Ascending aorta (tissue), 2 donors: ENCODE measurements around the gene ALKBH7. TPM values are rescaled to one million over a fixed set of nuclear protein-coding genes. Genes with fewer than 3 reads are reported as not detected.
A peak's percentile ranks its signal among the peaks of the same experiment; 100 is the strongest.
"Not testable (repeated sequence)": the region's sequence is repeated elsewhere in the genome, so short reads cannot be mapped to it uniquely, and the experiment has no call there.

Source experiments
- DNase-seq, 2 donors: peaks; one replicate each; pipeline ENCODE4 v3.0.0-alpha.2; 2019; ENCODE audit warnings: low spot score in 2 of 2
- H3K27ac ChIP-seq, 2 donors: fragments of 200-600 bp; sonication (generic); one replicate each; pipeline ENCODE4 v1.5.1; 2016 to 2017; ENCODE audit warnings: mild to moderate bottlenecking in 1 of 2
- H3K27me3 ChIP-seq: fragments of 200-600 bp; sonication (generic); one replicate; pipeline ENCODE4 v1.5.1; 2017
- H3K36me3 ChIP-seq, 2 donors: fragments of 200-600 bp; sonication (generic); one replicate each; pipeline ENCODE4 v1.5.1; 2016
- H3K4me1 ChIP-seq, 2 donors: fragments of 200-600 bp; sonication (generic); one replicate each; pipeline ENCODE4 v1.5.1; 2016 to 2017; ENCODE audit warnings: mild to moderate bottlenecking in 1 of 2
- H3K4me3 ChIP-seq, 2 donors: fragments of 200-600 bp; sonication (generic); one replicate each; pipeline ENCODE4 v1.5.1; 2016 to 2017; ENCODE audit warnings: mild to moderate bottlenecking in 1 of 2
- H3K9me3 ChIP-seq, 2 donors: fragments of 200-600 bp; sonication (generic); one replicate each; pipeline ENCODE4 v1.5.1; 2016
- CTCF ChIP-seq, 3 experiments: fragments of 200-600 bp in 2 of 3; fragments of 450-650 bp in 1 of 3; sonication (generic) in 2 of 3; IDR thresholded peaks; one replicate each; pipeline ENCODE4 v1.5.1; 2016 to 2019; ENCODE audit warnings: antibody characterized with exemption in 3 of 3, mild to moderate bottlenecking in 1 of 3, moderate library complexity in 1 of 3
- intact Hi-C: fragments of 100-400 bp; cut with DNase I; formaldehyde crosslinking; loops from one replicate; pipeline ENCODE4 v1.15.1; 2023
- total RNA-seq: library from RNA; depleted of rRNA; stranded (reverse); fragments of >200 nt; gene quantifications from one replicate; pipeline ENCODE4 v1.1.0, GENCODE V29; 2016

Gene ALKBH7
- total RNA-seq, 1 donor from 2014 or later: 68.8 TPM

- intact Hi-C loops: loop anchor here (10.0 kb wide), 1 partner anchor 145 kb away; no protein-coding TSS in a partner anchor
- TF ChIP-seq CTCF (IDR thresholded peaks at IDR 0.05): no peak
- no peaks in the 10 kb centered on the region for H3K27me3 ChIP-seq
- H3K36me3 ChIP-seq: peaks cover 5 to 9% of the 10 kb centered on the region in 2 donors
- no peak overlapping the region for H3K27ac ChIP-seq
- no peak for DNase-seq
- H3K9me3 ChIP-seq: no peaks in the 10 kb centered on the region
- H3K4me1 ChIP-seq: peaks cover 4 to 7% of the 10 kb centered on the region in 2 donors
- no peak overlapping the region for H3K4me3 ChIP-seq
Observed at GRCh38 chr19:6359568-6360341, 12.8 kb upstream of the ALKBH7 start.

GRCh38 chr19:6360445-6360844, 12.1 kb upstream of the ALKBH7 start:
- DNase-seq, intact Hi-C loops, H3K27ac ChIP-seq, H3K4me3 ChIP-seq, H3K27me3 ChIP-seq, H3K4me1 ChIP-seq, H3K9me3 ChIP-seq: not testable (repeated sequence)
- H3K36me3 ChIP-seq: peaks cover 8 to 15% of the 10 kb centered on the region in 2 donors

GRCh38 chr19:6360857-6361216, 11.8 kb upstream of the ALKBH7 start:
- Histone ChIP-seq H3K4me3 (peak overlapping the region; percentile 68 to 99), H3K36me3 (peaks cover 12 to 19% of the 10 kb centered on the region in 2 donors), H3K27ac (peak overlapping the region in 1 of 2 donors; percentile 91)
- DNase-seq, H3K27me3 ChIP-seq, H3K9me3 ChIP-seq, H3K4me1 ChIP-seq: not testable (repeated sequence)
- intact Hi-C loops: loop anchor here (1.0 kb wide), 2 partner anchors 12 to 32 kb away; partner anchors contain the start of gene GTF2F1

GRCh38 chr19:6362027-6362350, 10.6 kb upstream of the ALKBH7 start:
- intact Hi-C loops: no loop called here

GRCh38 chr19:6362351-6362801, 10.2 kb upstream of the ALKBH7 start:
- Histone ChIP-seq H3K4me3 (peak overlapping the region; percentile 68 to 99), H3K36me3 (peaks cover 27 to 35% of the 10 kb centered on the region in 2 donors), H3K27ac (peak overlapping the region; percentile 80 to 91), H3K4me1 (peaks cover 4 to 7% of the 10 kb centered on the region in 2 donors), H3K9me3 (no peaks in the 10 kb centered on the region), H3K27me3 (no peaks in the 10 kb centered on the region)
- DNase-seq: no peak
- intact Hi-C loops: no loop called here
- no peak for TF ChIP-seq CTCF (IDR thresholded peaks at IDR 0.05)

More at GRCh38 chr19:6362027-6362350, 10.6 kb upstream of the ALKBH7 start:
- no peaks in the 10 kb centered on the region for H3K9me3 ChIP-seq
- peak overlapping the region; percentile 68 to 99 for H3K4me3 ChIP-seq
- TF ChIP-seq CTCF (IDR thresholded peaks at IDR 0.05): no peak
- DNase-seq: no peak
- peaks cover 4 to 7% of the 10 kb centered on the region in 2 donors for H3K4me1 ChIP-seq
- no peaks in the 10 kb centered on the region for H3K27me3 ChIP-seq
- H3K36me3 ChIP-seq: peaks cover 23 to 31% of the 10 kb centered on the region in 2 donors
- peak overlapping the region; percentile 80 to 91 for H3K27ac ChIP-seq

- Histone ChIP-seq H3K9me3 (no peaks in the 10 kb centered on the region), H3K27me3 (no peaks in the 10 kb centered on the region), H3K4me3 (no peak overlapping the region), H3K36me3 (peaks cover 41 to 51% of the 10 kb centered on the region in 2 donors), H3K4me1 (peaks cover 4 to 7% of the 10 kb centered on the region in 2 donors), H3K27ac (no peak overlapping the region)
- DNase-seq: no peak
- intact Hi-C loops: no loop called here
- TF ChIP-seq CTCF (IDR thresholded peaks at IDR 0.05): no peak
Observed at GRCh38 chr19:6364353-6364752, 8.2 kb upstream of the ALKBH7 start.
